Hepatocyte (in vitro differentiated cells): ENCODE data around the gene MAGI2.

Experiments
- EZH2 ChIP-seq: fragments of 200-600 bp; sonication (generic); IDR thresholded peaks from 2 replicates; pipeline ENCODE4 v1.6.1; 2016; ENCODE audit warnings: antibody characterized with exemption, mild to moderate bottlenecking, borderline replicate concordance
- EZH2phosphoT487 ChIP-seq: fragments of 200-600 bp; sonication (generic); IDR thresholded peaks from one replicate; pipeline ENCODE4 v1.6.1; 2018; ENCODE audit warnings: antibody characterized with exemption, mild to moderate bottlenecking, low read depth, moderate library complexity; ENCODE audit not compliant: unreplicated experiment, severe bottlenecking
- TF ChIP-seq, protein P1 (sequence below): fragments of 200-600 bp; sonication (generic); IDR thresholded peaks from 2 replicates; pipeline ENCODE4 v1.5.1; 2016; ENCODE audit warnings: antibody characterized with exemption, mild to moderate bottlenecking; ENCODE audit not compliant: poor library complexity

DNA sequence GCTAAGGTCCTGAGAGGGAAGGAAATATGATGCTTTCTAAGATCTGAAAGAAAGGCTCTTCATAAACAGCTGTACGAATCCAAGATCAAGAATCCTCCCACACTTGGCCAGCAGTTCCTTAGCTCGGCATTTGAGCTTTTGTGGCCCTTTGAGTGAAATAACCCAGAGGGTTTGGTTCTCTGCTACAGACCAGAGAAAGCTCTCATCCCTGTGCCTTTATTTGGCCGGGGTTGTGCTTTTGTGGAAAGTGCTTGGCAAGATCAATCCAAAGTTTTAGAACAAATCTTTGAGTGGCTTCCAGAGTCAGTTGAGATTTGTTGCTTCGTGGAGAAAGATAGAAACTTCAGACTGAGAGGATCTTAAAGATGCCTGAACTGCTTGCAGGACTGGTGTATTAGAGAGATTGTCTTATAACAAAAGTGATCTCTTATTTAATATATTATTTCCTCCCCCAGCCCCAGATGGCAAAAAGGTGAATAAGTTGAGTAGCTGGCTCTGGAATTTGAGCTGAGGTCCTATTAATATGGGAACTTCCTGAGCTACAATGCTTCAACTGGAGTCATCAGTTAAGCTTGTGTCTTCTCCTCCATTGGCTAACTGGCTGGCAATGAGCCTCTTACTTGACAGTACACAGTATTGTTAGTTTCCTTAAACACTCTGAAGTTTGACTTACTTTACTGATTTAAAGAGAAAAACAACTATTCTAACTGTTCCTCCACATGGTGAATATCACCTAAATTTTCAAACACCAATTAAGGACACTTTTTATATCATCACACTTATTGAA lies 687.3 kb downstream of the MAGI2 start:
- TF ChIP-seq, protein P1, sequence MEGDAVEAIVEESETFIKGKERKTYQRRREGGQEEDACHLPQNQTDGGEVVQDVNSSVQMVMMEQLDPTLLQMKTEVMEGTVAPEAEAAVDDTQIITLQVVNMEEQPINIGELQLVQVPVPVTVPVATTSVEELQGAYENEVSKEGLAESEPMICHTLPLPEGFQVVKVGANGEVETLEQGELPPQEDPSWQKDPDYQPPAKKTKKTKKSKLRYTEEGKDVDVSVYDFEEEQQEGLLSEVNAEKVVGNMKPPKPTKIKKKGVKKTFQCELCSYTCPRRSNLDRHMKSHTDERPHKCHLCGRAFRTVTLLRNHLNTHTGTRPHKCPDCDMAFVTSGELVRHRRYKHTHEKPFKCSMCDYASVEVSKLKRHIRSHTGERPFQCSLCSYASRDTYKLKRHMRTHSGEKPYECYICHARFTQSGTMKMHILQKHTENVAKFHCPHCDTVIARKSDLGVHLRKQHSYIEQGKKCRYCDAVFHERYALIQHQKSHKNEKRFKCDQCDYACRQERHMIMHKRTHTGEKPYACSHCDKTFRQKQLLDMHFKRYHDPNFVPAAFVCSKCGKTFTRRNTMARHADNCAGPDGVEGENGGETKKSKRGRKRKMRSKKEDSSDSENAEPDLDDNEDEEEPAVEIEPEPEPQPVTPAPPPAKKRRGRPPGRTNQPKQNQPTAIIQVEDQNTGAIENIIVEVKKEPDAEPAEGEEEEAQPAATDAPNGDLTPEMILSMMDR, result no peak
- no peak for TF ChIP-seq EZH2
- no peak for TF ChIP-seq EZH2phosphoT487
